ACHN (cell line): ENCODE measurements around the gene DMRT1.

Experiments
- DNase-seq: peaks from one replicate; pipeline ENCODE4 v3.0.0-alpha.2; 2015
- in situ Hi-C: cut with HindIII; loops from 2 replicates; pipeline ENCODE4 v1.10.0; 2017; ENCODE audit warnings: low sequenced_read_pairs, low pct_ligation_motif_present, low pct_unique_long_range_greater_than_20kb

The DMRT1 gene

DNA sequence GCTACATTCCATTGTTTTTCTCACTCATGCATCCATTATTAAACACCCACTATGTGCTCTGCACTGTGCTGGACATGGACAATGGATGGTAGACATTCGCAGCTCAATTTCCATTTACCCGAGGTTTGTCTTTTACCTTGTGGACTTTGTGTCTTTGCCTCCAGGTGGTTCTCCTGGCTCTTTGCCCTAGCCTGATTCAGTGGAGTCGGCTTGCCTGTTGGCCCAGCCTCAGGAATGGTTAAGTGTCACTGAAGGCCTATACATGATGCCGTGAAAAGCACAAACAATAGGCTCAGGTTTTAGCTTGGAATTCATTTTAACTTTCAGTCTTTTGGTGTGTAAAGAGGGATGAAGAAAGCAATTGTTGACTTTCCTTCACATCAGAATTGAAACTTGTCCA lies 118.4 kb downstream of the DMRT1 start:
- DNase-seq = no peak
- in situ Hi-C loops = no loop called here

DNA sequence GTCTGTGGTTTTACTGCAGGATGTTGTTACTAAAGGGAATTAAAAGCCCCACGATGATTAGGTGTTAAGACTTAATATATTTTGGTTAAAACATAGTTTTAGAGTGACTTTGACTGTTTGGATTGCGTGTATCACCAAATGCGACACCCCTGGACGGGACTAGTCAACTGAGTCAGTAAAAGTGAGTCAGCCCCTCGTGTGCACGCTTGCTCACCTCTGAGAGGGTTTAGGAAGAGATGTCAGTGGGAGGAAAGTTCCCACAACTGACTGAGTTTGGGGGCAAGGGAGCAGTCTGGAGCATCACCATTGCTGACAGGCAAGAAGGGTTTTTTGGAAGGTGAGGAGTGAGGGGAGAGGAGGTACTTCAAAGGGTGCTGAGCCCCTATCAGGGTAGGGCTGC lies 120.5 kb downstream of the DMRT1 start:
- DNase-seq = no peak
- in situ Hi-C loops = no loop called here

DNA sequence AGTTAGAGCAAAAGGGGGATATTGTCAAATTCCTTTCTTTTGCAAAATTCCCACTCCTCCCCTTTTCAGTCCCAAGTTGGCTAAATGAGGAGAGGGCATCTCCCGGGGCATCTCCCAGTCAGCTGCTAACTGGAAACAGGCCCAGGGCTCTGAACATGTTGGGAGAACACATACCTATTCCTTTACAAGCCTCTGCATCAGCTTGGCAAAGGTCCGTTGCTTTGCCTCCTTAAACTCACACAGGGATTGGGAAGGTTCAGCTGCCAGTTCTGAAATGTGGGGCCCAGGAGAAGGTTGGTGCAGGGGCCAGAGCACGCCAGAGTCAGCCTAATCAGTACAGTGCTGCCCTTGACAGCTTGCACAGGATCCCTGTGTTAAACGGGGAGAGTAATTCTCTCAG lies 124.0 kb downstream of the DMRT1 start:
- in situ Hi-C loops = no loop called here
- DNase-seq = no peak

DNA sequence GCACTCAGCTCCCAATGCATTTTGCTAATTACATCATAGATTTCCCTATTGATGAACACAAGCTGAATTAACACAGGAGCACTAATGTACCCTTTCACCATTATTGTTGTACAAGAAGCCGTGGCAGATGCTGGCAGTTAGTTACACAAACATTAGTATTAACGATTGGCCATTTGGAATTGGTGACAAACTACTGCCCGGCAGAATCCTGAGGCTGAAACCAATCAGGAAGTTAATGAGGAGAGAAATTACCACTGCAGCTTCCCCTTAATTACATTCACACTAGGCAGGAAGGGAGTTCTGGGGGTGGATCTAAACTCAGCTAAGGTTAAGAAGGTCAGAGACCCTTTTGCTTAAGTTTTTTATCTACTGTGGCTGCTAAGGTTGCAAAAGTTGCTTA lies 125.4 kb downstream of the DMRT1 start:
- in situ Hi-C loops = no loop called here
- no peak for DNase-seq

DNA sequence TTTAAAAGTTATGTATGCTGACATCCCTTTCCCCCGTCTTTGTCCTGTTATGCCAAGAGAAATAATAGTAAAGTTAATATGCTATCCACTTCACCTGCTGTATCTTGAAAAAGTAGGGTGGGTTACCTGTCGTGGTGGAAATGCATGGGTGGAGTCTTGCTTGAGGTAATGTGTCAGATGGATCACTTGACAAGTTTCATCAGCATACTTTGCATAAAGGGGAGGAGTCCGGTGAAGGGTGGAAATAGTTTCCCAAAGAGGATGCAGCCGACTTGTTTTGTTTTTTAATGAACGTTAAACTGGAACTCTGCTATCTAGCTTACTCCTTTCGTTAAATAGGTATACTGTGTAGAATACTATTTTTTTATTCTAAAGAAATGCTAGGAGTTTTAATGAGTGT lies 125.9 kb downstream of the DMRT1 start:
- DNase-seq = no peak
- in situ Hi-C loops = no loop called here

DNA sequence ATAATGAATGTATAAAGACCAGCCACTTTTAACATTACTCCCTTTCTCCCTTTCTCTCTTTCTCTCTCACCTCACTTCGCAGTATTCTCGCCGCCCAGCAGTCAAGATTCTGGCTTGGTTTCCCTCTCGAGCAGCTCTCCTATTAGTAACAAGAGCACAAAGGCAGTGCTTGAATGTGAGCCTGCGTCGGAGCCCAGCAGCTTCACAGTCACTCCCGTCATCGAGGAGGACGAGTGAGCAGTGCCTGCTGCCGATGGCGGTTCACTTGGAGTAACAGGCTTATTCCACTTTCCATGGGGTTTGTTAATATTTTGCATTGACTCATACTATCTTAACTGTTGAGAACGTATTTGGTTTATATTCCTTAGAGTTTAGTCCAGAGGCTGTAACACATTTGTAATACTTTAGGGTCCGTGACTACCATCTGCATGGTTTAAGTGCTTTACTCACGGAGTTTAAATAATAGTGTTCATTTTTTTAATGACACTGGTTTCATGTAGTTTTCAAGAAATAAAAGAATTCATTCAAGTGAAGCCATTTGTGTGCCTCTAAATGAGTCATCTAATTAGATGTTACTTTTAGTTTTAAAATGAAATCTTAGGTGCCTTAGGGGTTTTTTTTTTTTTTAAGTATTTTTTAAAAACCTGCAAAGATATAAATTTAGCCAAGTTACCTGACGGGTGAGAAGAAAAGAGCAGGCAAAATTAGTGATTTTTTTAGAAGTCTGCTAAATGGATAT lies 126.6 kb downstream of the DMRT1 start:
- in situ Hi-C loops = no loop called here
- DNase-seq = no peak

DNA sequence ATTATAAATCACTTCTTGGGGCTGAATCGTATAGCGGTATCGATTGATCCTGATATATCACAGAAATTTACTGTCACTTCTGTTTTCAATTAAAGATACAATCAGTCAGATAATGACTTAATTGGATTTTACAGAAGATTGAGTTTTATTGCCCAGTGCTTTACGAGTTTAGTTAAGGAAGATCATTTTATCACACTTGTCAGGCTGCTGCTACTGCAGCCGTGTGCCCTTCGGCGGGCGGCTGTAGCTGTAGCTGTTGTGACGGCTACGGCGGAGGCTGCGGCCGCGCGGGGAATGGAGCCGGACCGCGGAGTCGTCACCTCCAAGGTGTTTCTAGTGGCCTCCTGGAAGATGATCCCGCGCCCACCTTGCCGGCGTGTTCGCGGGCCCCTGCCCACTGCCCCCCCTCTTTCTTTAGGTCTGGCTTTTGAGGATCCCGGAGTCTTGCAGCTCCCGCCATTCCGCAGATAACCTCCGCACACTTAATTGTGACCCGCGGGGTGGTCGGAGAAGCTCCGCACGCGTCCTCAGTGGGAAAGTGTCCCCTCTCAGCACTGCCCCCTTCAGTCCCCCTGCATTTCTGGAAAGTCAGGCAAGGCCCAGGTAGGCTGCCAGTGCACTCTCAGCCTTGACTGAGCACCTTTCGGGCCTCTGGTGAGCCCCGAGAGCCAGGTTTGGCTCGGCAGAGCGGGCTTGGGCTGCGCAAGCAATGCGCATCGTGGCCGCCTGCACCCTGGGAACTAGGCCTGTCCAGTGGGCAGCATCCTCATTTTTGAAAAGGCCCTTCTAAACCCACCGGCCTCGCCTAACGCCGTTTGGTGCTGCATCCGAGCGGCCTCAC lies 128.0 kb downstream of the DMRT1 start:
- no peak for DNase-seq
- in situ Hi-C loops = no loop called here

DNA sequence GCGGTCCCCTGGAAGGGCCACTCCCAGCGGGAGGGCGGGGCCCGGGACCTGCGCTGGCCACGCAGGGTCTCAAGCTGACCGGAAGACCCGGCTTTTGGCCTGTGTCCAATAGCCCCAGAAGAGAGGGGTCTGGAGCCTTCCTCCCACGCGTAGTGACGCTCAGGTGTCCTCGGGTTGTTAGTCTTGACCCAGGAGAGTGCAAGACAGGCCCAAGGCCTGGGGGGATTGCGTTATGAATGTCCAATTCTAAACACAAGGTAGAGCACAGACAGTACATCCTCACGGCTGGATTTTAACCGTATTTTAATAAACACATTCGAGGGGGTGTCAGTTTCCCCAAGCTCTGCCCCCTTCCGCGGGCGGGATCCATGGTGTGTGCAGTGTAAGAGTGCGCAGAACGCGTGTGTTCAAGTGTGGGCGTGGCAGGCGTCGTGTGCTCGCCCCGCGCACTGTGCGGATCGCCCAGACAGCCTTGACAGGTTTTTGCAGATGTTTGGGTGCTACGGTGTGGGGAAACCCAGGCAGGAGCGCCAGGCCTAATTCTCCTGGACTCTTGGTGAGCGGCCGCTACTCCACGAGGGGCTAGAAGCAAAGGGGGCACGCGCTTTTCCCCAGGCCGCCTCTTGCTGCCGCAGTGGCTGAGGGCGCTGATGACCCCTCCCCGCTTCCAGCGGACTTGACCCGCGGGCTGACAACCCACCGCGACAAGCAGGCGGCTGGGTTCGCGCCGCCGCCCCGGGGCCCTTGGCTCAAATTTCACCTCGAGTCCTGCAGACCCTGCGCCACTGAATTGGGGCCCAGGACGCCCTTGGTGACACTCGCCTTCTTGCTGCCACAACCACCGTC lies 128.9 kb downstream of the DMRT1 start:
- no peak for DNase-seq
- in situ Hi-C loops = no loop called here

DNA sequence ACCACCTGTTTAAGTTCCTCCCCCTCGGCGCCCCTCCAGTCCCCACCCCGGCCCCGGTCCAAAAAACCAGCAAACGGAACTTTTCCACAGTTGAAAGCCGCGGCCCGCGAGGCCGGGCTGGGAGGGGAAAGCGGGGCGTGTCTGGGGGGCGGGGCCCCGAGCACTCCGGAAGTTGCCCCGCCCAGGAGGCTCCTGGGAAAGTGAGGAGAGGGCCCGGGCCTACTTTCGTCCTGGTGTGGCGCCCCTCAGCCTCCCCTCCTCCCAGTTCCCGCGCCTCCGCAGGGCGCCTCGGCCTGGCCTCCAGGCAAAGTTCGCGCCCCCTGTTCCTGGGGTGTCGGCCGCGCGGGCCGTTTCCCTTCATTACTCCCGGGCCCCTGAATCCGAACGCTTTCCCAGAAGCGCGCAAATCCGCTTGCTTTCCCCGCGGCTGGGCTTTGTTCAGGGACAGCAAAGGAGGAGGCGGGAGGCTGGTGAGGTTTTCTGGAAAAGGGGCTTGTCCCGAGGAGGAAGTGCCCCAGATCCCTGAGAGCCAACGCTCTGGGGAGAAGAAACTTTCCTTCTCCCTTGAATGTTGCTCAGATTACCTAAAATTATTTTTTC lies 130.5 kb downstream of the DMRT1 start:
- in situ Hi-C loops = no loop called here
- no peak for DNase-seq

DNA sequence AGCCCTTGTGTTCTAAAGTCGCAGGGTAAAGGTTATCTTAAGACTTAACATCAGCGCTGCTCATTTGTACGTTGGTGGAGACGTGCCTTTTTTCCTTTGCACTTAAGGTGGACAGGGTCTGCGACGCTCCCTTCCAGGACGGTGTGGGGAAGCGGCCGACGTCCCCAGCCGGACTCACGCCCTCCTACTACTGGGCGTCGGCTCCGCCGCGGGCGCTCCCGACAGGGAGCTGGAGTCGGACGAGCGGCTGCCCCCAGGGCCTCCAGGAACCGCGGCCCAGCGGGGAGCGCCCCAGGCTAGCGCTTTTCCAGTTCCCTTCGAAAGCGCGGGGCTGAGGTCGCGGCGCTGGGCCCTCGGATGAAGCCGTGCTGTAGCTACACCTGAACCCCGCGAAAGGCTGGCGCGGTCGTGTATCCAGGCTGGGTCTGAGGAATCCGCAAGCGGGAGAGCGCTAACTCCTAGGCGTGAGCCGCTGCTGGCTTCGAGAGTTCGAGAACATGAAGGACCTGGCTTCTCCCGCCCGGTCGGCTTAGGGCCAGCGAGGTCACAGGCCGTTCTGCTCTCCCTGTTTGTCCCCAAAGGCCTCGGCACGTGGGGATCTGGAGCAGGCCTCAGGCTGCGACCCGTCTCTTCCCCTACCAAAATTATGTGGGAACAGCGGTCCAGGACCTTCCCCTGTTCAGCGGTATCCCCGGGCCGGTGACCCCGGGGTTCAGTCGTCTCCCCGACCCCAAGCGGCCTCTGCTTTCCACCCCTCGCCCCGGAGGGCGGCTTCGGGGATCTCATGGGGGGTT lies 131.2 kb downstream of the DMRT1 start:
- DNase-seq = no peak
- in situ Hi-C loops = no loop called here

DNA sequence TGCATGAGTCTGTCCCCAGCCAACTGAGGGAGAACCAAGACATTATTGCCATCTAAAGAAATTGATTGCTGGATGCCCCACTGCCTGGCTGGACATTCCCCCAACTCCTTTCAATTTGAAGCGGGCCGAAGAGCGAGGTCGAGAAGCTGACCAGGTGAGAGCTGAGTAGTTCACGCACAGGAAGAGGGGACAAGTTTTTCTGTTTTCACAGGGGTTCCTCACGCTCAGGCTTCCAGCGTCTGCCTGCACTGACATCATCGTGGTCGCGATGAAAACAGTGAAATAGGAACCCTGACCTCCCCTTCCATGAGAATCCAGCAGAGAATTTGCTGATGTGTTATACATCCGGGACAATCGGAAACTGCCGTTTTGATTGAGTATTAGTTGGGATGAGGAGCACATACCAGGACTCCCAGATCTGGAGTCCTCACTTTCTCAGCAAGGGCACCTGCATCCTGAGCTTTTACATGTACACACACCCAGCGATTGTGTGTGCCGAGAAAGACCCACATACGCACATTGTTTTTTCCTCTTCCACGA lies 131.9 kb downstream of the DMRT1 start:
- in situ Hi-C loops = no loop called here
- DNase-seq = no peak

DNA sequence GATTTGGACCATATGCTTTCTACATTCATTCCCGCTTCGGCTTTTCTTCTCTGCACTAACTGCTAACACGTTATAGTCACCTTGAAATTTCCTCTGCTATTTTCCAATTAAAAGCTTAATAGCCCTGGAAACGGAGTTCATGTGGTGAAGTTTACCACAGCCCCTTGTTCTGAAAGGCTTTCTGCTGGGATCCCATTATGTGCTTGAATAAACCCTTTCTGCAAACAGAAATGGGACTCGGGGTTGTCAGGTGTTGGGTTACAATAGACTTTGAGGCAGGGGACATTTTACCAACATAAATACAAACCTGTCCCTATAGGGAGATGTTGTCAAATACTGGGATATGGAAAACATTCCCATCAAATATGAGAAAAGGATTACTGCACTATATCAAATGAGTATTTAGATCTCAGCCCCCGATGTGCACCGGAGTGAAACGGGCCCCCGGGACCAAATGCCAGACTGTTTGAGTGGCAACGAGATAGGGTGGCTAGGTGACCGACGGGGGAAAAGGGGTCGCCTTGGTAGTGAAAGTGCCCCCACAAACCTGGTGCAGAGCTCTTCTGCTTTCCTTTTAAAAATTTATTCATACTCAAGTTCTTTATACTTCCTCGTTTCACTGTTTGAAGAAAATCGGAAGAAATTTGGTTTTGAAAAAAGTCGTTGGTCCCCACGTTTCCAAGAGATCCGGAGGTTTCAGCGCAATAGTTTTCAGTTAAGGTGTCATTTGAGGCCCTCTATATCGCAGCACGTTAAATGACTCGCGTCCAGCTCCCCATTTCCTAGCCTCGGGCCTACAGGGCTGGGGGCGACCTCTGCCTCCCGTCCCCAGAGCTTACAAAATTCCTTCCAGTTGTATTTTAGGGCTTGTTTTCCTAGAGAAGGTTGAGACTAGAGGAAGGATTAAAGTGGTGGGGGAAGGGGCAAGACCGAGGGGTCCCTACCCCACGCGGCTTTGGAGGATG lies 132.8 kb downstream of the DMRT1 start:
- in situ Hi-C loops = no loop called here
- no peak for DNase-seq

DNA sequence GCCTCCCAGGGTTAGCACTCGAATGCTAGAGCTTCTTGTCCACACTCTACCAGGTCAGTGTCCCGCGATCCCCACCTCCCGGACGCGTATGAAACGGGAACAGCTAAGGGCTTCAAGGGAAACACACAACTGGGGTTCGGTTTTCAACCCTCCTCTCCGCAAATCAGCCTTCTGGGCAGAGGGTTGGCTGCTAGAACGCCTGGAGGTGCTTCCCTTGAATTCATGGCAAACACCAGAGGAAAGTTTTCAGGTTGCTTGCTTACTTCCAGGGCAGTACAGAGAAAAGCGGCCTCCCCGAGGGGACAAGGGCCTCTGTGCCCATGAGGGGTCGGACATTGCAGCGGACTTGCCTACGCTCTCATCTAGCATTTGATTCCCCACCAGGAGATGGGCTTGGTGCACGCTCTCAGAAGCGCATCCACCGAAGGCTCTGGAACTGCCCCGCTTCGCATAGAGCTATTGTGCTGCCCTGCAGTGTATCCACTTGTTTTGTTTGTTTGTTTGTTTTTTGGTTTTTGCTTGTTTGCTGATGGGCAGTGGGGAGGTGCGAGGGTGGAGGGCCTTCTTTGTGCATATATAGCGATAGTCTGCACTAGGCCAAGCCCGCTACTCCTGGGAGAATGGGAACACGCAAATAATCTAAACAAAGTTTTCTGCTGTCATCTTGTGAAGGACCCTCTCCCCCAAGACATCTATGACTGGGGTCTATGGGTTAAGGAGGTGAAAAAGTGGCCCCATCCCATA lies 133.7 kb downstream of the DMRT1 start:
- in situ Hi-C loops = no loop called here
- no peak for DNase-seq

DNA sequence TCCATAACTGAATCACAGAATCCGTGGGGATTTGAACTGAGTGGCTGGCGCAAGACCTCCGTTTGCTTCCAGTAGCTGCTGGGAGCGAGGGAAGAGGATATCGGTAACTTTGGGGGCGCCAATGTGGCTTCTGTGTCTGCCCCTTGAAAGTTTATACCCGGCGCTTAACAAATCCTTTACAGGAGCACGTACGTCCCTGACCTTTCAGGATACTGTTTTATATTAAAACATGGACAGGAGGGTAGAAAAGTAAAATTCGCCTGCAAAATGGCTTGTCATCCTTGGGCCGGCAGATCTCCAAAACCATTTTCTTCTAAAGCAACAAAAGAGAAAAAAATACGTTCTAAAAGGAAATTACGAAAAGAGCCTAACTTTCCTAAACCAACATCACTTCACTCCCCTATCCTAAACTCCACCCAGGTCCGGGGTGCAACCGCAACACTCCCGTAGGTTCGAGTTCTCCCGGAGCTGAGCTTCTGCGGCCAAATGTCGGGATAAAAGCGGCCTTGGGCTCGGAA lies 134.3 kb downstream of the DMRT1 start:
- in situ Hi-C loops = no loop called here
- DNase-seq = no peak

DNA sequence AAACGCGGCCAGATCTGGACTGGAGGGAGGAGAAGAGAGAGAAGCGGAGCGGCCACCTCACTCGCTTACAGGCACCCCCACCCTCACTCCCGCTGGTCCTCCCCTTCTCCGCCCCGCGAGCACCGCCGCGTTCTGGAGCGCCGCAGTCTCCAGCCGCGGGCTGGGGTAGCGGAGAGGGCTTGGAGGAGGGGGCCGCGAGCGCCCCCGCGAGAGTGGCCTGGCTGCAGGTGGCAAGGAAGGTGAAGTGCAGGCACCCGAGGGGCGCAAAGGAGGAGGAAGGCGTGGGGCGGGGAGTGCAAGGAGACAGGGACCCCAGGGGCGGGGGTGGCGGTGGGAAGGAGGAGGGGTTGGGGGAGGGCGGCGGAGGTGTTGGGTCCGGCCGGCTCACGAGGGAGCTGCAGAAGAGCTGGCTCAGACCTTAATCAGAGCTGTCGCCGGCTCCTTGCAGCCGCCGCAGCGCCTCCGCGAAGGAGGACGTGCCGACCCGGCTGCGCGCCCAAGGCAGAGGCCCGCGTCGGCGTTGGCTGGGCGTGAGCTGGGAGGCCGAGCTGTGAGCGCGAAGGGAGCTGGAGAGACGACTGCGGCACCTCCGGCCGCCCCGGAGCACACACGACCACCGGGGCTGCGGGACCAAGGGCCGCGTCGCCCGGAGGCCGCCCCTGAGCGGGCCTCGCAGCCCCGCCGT lies 134.9 kb downstream of the DMRT1 start, which contains the start of gene DMRT3:
Gene DMRT3, plus strand, starts transcription at position 398 of the 685 bp plus-strand sequence. CDS start 347 bp downstream, outside the sequence.
- no peak for DNase-seq
- in situ Hi-C loops = no loop called here
